ENCODE data around the gene P2RX4. TPM values are rescaled to one million over a fixed set of nuclear protein-coding genes. Genes with fewer than 3 reads are reported as not detected.

The P2RX4 gene
- total RNA-seq, 6 experiments from 2014 or later = 11.5 to 79.7 (median 21.9) TPM

DNA sequence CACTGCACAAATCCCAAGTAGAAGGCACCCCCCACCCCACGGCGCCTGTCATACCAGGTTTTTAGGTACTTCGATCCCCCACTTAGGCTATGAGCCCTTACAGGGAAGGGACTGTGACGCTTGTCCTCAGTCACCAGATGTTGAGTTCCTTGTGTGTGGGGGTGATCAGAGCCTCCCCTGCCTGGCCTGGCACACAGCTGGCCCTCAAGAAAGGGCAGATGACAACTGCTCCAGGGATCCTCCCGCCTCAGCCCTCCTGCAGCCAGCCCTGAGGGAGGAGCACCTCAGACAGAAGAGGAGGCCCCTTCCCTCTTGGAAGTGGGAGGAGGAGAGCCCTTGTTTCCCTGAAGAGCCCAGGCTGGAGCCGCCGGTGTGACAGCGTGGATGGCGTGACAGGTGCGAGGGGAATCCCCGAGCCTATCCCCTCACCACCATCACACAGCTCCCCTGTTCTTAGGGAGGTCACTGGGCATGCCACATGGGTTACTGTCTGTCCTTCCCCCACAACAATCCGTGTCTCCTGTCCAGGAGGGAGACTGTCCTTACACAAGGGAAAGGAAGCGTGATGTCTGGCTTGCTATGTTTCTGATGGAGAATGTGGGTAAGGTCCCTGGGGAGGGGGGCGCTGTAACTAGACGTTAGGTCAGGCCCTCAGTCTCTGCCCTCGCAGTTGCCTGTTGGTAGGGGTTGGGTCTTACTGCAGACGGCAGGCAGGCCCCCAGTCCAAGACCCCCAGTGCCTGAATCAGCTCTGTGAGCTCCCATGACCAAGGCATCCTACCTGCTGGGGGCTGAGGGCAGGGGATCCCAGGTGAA is 31.4 kb downstream of the P2RX4 start:
- H3K4me1 ChIP-seq = peaks cover 0 to 30% (median 4%) of the 10 kb centered on the region in 4 donors
- H3K27ac ChIP-seq = peak overlapping the region; percentile 10 to 43 (median 13)
- H3K27me3 ChIP-seq = no peaks in the 10 kb centered on the region
- H3K9me3 ChIP-seq = no peaks in the 10 kb centered on the region
- DNase-seq = no peak
- intact Hi-C loops (cut with DNase I) = no loop called here
- TF ChIP-seq, protein P1, sequence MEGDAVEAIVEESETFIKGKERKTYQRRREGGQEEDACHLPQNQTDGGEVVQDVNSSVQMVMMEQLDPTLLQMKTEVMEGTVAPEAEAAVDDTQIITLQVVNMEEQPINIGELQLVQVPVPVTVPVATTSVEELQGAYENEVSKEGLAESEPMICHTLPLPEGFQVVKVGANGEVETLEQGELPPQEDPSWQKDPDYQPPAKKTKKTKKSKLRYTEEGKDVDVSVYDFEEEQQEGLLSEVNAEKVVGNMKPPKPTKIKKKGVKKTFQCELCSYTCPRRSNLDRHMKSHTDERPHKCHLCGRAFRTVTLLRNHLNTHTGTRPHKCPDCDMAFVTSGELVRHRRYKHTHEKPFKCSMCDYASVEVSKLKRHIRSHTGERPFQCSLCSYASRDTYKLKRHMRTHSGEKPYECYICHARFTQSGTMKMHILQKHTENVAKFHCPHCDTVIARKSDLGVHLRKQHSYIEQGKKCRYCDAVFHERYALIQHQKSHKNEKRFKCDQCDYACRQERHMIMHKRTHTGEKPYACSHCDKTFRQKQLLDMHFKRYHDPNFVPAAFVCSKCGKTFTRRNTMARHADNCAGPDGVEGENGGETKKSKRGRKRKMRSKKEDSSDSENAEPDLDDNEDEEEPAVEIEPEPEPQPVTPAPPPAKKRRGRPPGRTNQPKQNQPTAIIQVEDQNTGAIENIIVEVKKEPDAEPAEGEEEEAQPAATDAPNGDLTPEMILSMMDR (IDR thresholded peaks at IDR 0.05) = no peak
- no peak for TF ChIP-seq POLR2A (IDR thresholded peaks at IDR 0.05)
- no peak overlapping the region for H3K4me3 ChIP-seq
- ATAC-seq = no peak
- H3K36me3 ChIP-seq = peaks cover 0 to 19% (median 3%) of the 10 kb centered on the region in 4 donors
- 58% methylated on average over 2 of the region's 17 CpGs for WGBS (ENCODE audit: insufficient coverage, low coverage, low lambda C conversion rate, missing lambda C conversion rate)

DNA sequence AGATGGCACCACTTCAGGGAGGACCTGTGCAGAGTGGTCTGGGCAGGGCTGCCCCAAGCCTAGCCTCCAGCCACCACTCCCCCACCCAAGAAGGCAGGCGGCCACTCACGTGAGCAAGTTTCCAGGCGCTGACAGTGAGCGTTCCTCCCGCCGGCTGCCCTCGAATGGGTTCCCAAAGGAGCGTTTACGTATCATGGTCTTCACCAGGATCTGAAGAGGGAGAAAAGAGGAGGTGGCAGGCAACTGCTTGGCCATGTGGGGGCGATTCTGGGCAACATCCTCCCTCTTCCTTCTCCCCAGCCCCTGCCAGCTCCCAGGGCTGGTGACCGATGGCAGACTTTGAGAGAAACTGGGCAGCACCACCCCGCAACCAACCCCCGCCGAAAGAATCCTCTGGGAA is 35.1 kb downstream of the P2RX4 start:
- Histone ChIP-seq H3K27ac (no peak overlapping the region), H3K27me3 (no peaks in the 10 kb centered on the region), H3K36me3 (peaks cover 0 to 47% (median 6%) of the 10 kb centered on the region in 4 donors), H3K4me3 (no peak overlapping the region), H3K9me3 (no peaks in the 10 kb centered on the region), H3K4me1 (peaks cover 0 to 2% (median 0%) of the 10 kb centered on the region in 4 donors)
- TF ChIP-seq, protein P1 (IDR thresholded peaks at IDR 0.05) = no peak
- no peak for TF ChIP-seq POLR2A (IDR thresholded peaks at IDR 0.05)
- whole genome bisulfite sequencing (ENCODE audit: insufficient coverage, low coverage, low lambda C conversion rate, missing lambda C conversion rate) = no CpG with 5 or more reads among the region's 14 CpGs
- DNase-seq (no peak), ATAC-seq (no peak)
- intact Hi-C loops (cut with DNase I) = no loop called here

DNA sequence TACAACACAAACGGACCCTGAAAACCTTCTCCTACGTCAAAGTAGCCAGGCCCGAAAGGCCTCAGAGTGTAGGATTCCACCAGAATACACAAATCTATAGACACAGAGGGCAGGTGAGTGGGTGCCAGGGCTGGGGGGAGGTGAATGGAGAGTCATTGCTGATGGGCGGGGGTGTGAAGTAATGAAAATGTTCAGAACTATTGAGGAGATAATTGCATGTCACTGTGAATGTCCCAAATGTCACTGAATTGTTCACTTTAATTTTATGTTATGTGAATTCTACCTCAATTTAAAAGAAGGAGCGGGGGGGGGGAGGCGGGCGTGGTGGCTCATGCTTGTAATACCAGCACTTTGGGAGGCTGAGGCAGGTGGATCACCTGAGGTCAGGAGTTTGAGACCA is 36.0 kb downstream of the P2RX4 start:
- ATAC-seq (no peak), DNase-seq (no peak)
- no peaks in the 10 kb centered on the region for H3K9me3 ChIP-seq
- TF ChIP-seq POLR2A (IDR thresholded peaks at IDR 0.05) = no peak
- TF ChIP-seq, protein P1 (IDR thresholded peaks at IDR 0.05) = no peak
- no peak overlapping the region for H3K4me3 ChIP-seq
- H3K27me3 ChIP-seq = no peaks in the 10 kb centered on the region
- 85% methylated on average over 6 of the region's 7 CpGs for WGBS (ENCODE audit: insufficient coverage, low coverage, low lambda C conversion rate, missing lambda C conversion rate)
- H3K36me3 ChIP-seq = peaks cover 0 to 56% (median 11%) of the 10 kb centered on the region in 4 donors
- H3K4me1 ChIP-seq = no peaks in the 10 kb centered on the region
- no peak overlapping the region for H3K27ac ChIP-seq
- intact Hi-C loops (cut with DNase I) = no loop called here

DNA sequence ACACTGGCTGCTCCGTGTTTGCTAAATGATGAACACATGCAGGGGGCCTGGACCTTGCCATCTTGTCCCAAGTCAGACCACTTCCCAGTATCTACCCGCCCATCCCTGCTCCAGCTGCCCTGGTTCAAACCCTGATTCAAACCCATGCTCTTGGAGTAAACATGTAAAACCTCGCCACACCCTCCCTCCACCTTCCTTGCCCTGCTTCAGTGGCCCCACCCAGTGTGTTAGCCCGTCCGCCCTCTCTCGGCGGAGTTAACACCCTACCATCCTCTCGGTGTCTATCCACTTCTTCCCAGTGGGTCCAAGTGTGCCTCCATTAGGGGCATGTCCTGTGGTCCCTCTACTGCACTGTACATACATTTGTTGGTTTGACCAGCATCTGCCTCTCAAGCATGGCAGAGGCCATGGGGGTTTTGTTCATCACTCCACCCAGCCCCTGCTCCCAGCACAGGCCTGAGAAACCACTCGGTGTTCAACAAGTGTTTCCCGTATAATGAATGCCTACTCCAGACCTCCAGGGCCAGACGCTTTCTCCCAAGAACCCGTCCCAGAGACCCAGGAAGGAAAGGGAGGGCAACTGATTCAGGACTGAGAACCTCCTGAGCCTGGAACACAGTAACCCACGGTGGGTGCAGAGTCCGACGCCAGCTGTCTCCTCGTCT is 37.1 kb downstream of the P2RX4 start:
- no peaks in the 10 kb centered on the region for H3K9me3 ChIP-seq
- TF ChIP-seq POLR2A (IDR thresholded peaks at IDR 0.05) = no peak
- TF ChIP-seq, protein P1 (IDR thresholded peaks at IDR 0.05) = no peak
- WGBS (ENCODE audit: insufficient coverage, low coverage, low lambda C conversion rate, missing lambda C conversion rate) = 91% methylated on average over 8 of the region's 16 CpGs
- no peaks in the 10 kb centered on the region for H3K27me3 ChIP-seq
- intact Hi-C loops (cut with DNase I) = no loop called here
- no peak overlapping the region for H3K27ac ChIP-seq
- H3K4me1 ChIP-seq = no peaks in the 10 kb centered on the region
- H3K36me3 ChIP-seq = peaks cover 0 to 64% (median 15%) of the 10 kb centered on the region in 4 donors
- H3K4me3 ChIP-seq = no peak overlapping the region
- peak in 1 of 4 donors; percentile 11 for ATAC-seq
- DNase-seq = no peak

All from right lobe of liver (tissue), 6 donors.